Left ventricle myocardium superior (tissue), 1 donor: ENCODE results near the gene EFR3B. TPM values are rescaled to one million over a fixed set of nuclear protein-coding genes. Genes with fewer than 3 reads are reported as not detected.
A peak's percentile ranks its signal among the peaks of the same experiment; 100 is the strongest.

ENCODE experiments used
- ATAC-seq: fragments of 200-7000 bp; cut with Tn5 transposase; one replicate; pipeline ENCODE4 v1.9.1; 2020; ENCODE audit warnings: mild to moderate bottlenecking, moderate library complexity
- DNase-seq: peaks from one replicate; pipeline ENCODE4 v3.0.0-alpha.2; 2020
- intact Hi-C: fragments of 100-400 bp; cut with micrococcal nuclease; formaldehyde crosslinking; loops from one replicate; pipeline ENCODE4 v1.11.0; 2022
- total RNA-seq: library from RNA; stranded (reverse); fragmentation: NEBNext Ultra II Directional; extraction: Animal tissue kit (Norgen Biotek cat#: 25700); gene quantifications from one replicate; pipeline ENCODE4 v1.2.1, GENCODE V29; 2021
- donor health status: DM: no; HTN: yes; CAD: no; lungs with severe emphysema.

The EFR3B gene
- total RNA-seq, 1 donor from 2014 or later = 4.2 TPM

DNA sequence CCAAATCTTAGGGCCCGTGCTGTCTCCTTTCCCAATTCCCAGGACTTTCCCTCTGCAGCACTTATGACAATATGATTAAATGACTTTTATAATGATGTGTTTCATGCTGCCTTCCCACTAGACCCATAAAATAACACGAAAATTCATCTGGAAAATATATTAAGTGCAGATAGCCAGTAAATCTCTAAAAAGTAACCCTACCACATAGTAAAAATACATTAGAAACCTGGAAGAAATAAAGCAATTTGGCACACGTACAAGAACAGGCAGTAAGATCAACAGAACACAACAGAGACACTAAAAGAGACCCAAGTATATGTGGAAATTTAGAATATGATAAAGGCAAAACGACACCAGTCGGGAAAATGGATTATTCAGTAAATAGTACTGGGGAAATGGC is 156.7 kb downstream of the EFR3B start:
- DNase-seq = no peak
- no peak for ATAC-seq
- intact Hi-C loops = loop anchor here (10.0 kb wide), 1 partner anchor 224 kb away; the partner anchor contains the start of gene DNAJC27

- intact Hi-C loops = no loop called here
- DNase-seq = no peak
- no peak for ATAC-seq
Measured at GRCh38 chr2:25201265-25201664, 159.4 kb downstream of the EFR3B start.

- intact Hi-C loops = no loop called here
- no peak for ATAC-seq
- no peak for DNase-seq
Measured at GRCh38 chr2:25201794-25202193, 159.9 kb downstream of the EFR3B start.

- ATAC-seq (no peak), DNase-seq (no peak)
- intact Hi-C loops = no loop called here
Measured at GRCh38 chr2:25202275-25202674, 160.4 kb downstream of the EFR3B start.

- intact Hi-C loops = no loop called here
- DNase-seq (no peak), ATAC-seq (peak; percentile 63)
Measured at GRCh38 chr2:25204190-25204838, 162.4 kb downstream of the EFR3B start.

GRCh38 chr2:25207078-25207545 is 165.2 kb downstream of the EFR3B start:
- intact Hi-C loops = no loop called here
- ATAC-seq (peak; percentile 38), DNase-seq (no peak)

Other genes starting within 250 kb of the EFR3B start
- gene PTRHD1, start 248.7 kb upstream of the EFR3B start, total RNA-seq = 28.2 TPM
- 2.2 TPM for gene CENPO, start 248.7 kb upstream of the EFR3B start, total RNA-seq
- gene ADCY3, start 121.8 kb upstream of the EFR3B start, total RNA-seq = 14.6 TPM
- 8.6 TPM for gene DNAJC27, start 70.1 kb upstream of the EFR3B start, total RNA-seq
- 5.3 TPM for gene POMC, start 126.5 kb downstream of the EFR3B start, total RNA-seq